ENCODE data around the gene ATP6AP1.

DNA sequence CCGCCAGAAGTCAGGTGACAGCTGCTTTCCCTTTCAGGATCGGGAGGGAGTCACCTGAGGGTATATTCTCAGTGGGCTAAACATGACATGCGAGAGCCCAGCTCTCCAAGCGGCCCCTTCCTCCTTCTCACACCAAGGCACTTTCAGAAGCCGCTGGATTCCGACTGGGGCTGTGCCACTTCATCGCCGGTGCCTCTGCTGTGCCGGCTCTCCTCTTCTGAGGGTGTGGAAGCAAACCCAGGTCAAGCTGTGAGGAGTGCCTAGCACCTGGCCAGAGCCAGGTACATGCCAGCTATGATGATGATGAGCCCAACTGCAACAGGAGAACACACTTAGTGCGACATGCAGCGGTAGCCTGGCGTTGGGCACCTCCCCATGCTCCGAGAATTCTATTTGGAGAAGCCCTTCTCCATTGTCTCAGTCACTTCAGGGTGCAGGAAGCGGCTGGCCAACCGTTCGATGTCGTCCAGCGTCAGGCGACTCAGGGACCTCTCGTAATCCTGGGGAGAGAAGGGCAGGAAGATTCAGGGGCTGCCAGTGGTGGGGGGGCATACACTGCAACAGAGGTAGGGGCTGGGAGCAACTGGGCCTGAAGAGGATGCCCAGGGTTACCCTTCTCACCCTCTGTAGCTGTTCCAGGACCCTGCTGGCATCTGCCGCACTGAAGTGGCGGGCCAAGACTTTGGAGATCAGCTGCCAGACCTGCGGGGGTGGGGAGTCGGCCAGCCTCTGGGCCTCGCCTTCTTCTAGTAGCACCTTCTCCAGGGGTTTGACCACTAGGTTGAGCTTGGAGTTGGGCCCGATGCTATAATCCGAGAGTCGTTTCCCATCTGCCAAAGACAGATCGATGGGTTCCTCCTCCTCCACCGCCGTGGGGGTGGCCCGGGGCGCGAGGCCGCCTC lies 56.9 kb downstream of the ATP6AP1 start:
- TF ChIP-seq, protein P1, sequence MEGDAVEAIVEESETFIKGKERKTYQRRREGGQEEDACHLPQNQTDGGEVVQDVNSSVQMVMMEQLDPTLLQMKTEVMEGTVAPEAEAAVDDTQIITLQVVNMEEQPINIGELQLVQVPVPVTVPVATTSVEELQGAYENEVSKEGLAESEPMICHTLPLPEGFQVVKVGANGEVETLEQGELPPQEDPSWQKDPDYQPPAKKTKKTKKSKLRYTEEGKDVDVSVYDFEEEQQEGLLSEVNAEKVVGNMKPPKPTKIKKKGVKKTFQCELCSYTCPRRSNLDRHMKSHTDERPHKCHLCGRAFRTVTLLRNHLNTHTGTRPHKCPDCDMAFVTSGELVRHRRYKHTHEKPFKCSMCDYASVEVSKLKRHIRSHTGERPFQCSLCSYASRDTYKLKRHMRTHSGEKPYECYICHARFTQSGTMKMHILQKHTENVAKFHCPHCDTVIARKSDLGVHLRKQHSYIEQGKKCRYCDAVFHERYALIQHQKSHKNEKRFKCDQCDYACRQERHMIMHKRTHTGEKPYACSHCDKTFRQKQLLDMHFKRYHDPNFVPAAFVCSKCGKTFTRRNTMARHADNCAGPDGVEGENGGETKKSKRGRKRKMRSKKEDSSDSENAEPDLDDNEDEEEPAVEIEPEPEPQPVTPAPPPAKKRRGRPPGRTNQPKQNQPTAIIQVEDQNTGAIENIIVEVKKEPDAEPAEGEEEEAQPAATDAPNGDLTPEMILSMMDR (IDR thresholded peaks at IDR 0.05), result no peak
- TF ChIP-seq POLR2A (IDR thresholded peaks at IDR 0.05), result no peak

Data from heart left ventricle (tissue), 13 donors.